Sigmoid colon (tissue), 4 donors: ENCODE data around the gene LMO1.

Experiments
- CTCF ChIP-seq, 4 experiments: fragments of 450-650 bp in 3 of 4; fragments of 200-600 bp in 1 of 4; IDR thresholded peaks; one replicate each; pipeline ENCODE4 v1.5.1; 2016 to 2019; ENCODE audit warnings: antibody characterized with exemption in 4 of 4, mild to moderate bottlenecking in 3 of 4, moderate library complexity in 2 of 4
- POLR2A ChIP-seq, 2 donors: fragments of 450-650 bp; IDR thresholded peaks; one replicate each; pipeline ENCODE4 v1.6.1; 2016; ENCODE audit warnings: antibody characterized with exemption in 2 of 2, mild to moderate bottlenecking in 2 of 2, moderate library complexity in 2 of 2
- POLR2AphosphoS5 ChIP-seq, 4 donors: sonication (generic); formaldehyde crosslinking; IDR thresholded peaks; one replicate each; pipeline ENCODE4 v1.6.1; 2017; ENCODE audit warnings: antibody characterized with exemption in 4 of 4

DNA sequence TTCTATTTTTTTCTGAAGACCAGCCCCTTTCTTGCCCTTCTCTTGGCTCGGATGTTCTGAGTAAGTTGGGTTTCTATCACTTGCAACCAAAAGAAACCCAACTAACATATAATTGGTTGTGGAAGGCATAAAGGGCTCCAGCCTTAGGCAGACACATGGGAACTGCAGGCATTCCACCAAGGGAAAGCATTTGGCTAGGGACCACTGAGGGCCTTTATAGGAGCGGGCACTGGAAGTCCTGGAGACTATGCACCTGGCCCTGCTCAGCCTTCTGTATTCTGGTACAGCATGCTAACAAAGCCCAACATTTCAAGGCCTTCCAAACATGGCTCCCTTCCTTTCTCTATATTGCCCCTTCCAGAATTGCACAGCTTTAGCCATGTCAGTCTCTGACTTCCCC lies 17.6 kb upstream of the LMO1 start:
- TF ChIP-seq POLR2A (IDR thresholded peaks at IDR 0.05) (no peak), CTCF (IDR thresholded peaks at IDR 0.05) (no peak), POLR2AphosphoS5 (IDR thresholded peaks at IDR 0.05) (no peak)
